SU-DHL-6 (cell line): ENCODE measurements around the gene NPC1.
"Not testable (repeated sequence)": the region's sequence is repeated elsewhere in the genome, so short reads cannot be mapped to it uniquely, and the experiment has no call there.

Experiments
- H2AFZ ChIP-seq: fragments of 200-600 bp; sonication (generic); 2 replicates; pipeline ENCODE4 v1.6.1; 2014; ENCODE audit warnings: low read depth, mild to moderate bottlenecking, moderate library complexity, mixed read lengths, antibody characterized with exemption, low read length; ENCODE audit not compliant: severe bottlenecking
- H3F3A ChIP-seq: fragments of 200-600 bp; shearing (Covaris generic); 2 replicates; pipeline ENCODE4 v1.6.0; 2016; ENCODE audit warnings: antibody characterized with exemption, mild to moderate bottlenecking; ENCODE audit not compliant: insufficient read depth
- H3K27ac ChIP-seq: fragments of 200-600 bp; sonication (generic); 2 replicates; pipeline ENCODE4 v1.5.1; 2016; ENCODE audit warnings: low read depth, mild to moderate bottlenecking, low read length, moderate library complexity, mixed read lengths
- H3K27me3 ChIP-seq: fragments of 200-600 bp; sonication (generic), shearing (Covaris generic); 2 replicates; pipeline ENCODE4 v1.6.0; 2014; ENCODE audit warnings: mild to moderate bottlenecking, low read length
- H3K36me3 ChIP-seq: fragments of 200-600 bp; sonication (generic); 2 replicates; pipeline ENCODE4 v1.6.1; 2014; ENCODE audit warnings: mild to moderate bottlenecking, low read length, mixed read lengths
- H3K4me2 ChIP-seq: fragments of 300-600, 200-600 bp; shearing (Covaris generic), sonication (generic); 2 replicates; pipeline ENCODE4 v1.6.0; 2014; ENCODE audit warnings: low read length, low read depth, mild to moderate bottlenecking; ENCODE audit not compliant: poor library complexity, severe bottlenecking
- H3K4me3 ChIP-seq: fragments of 200-600 bp; sonication (generic); 2 replicates; pipeline ENCODE4 v1.5.1; 2014; ENCODE audit warnings: antibody characterized with exemption, low read length, mild to moderate bottlenecking, mixed read lengths; ENCODE audit not compliant: insufficient read depth, poor library complexity, severe bottlenecking
- H3K79me2 ChIP-seq: fragments of 200-600 bp; sonication (generic); 2 replicates; pipeline ENCODE4 v1.6.1; 2014; ENCODE audit warnings: mild to moderate bottlenecking, low read length, moderate library complexity; ENCODE audit not compliant: insufficient read depth
- H3K9ac ChIP-seq: fragments of 200-600 bp; sonication (generic); 2 replicates; pipeline ENCODE4 v1.7.0; 2014; ENCODE audit warnings: mild to moderate bottlenecking, low read length
- H3K9me2 ChIP-seq: fragments of 200-600 bp; sonication (generic); replicated peaks from 2 replicates; pipeline ENCODE4 v1.6.1; 2014; ENCODE audit warnings: low read length; ENCODE audit not compliant: insufficient read depth
- H3K9me3 ChIP-seq: fragments of 200-600 bp; sonication (generic); 2 replicates; pipeline ENCODE4 v1.6.1; 2014; ENCODE audit warnings: low read length, mixed read lengths; ENCODE audit not compliant: insufficient read depth
- H4K20me1 ChIP-seq: fragments of 200-600 bp; sonication (generic); 2 replicates; pipeline ENCODE4 v1.6.1; 2014; ENCODE audit warnings: low read depth, mild to moderate bottlenecking, antibody characterized with exemption, low read length, moderate library complexity, mixed read lengths
- CTCF ChIP-seq: fragments of 200-600 bp; sonication (generic); IDR thresholded peaks from one replicate; pipeline ENCODE4 v1.5.1; 2017; ENCODE audit warnings: antibody characterized with exemption, mild to moderate bottlenecking, low read length, moderate library complexity; ENCODE audit not compliant: insufficient read depth, poor library complexity, severe bottlenecking
- EZH2phosphoT487 ChIP-seq: fragments of 200-600 bp; sonication (generic), shearing (Covaris generic); conservative IDR thresholded peaks from 2 replicates; pipeline ENCODE4 v1.6.1; 2018; ENCODE audit warnings: mild to moderate bottlenecking, antibody characterized with exemption, low read length, moderate library complexity, mixed read lengths

The NPC1 gene

GRCh38 chr18:23578891-23579653 lies 7.2 kb downstream of the NPC1 start:
- no peak overlapping the region for H3K27ac ChIP-seq

GRCh38 chr18:23578067-23578701 lies 8.1 kb downstream of the NPC1 start:
- Histone ChIP-seq H3F3A (no peaks in the 10 kb centered on the region), H3K4me2 (no peak overlapping the region), H3K4me3 (no peak overlapping the region), H3K9ac (no peak overlapping the region), H3K79me2 (peaks cover 47% of the 10 kb centered on the region), H3K9me2 (no peaks in the 10 kb centered on the region), H3K9me3 (no peaks in the 10 kb centered on the region), H3K36me3 (no peaks in the 10 kb centered on the region), H2AFZ (no peak overlapping the region), H3K27ac (no peak overlapping the region), H3K27me3 (no peaks in the 10 kb centered on the region), H4K20me1 (no peaks in the 10 kb centered on the region)
- TF ChIP-seq CTCF, result no peak
- no peak for TF ChIP-seq EZH2phosphoT487

More at GRCh38 chr18:23578891-23579653, 7.2 kb downstream of the NPC1 start:
- H3K4me2 ChIP-seq, result no peak overlapping the region
- H3K36me3 ChIP-seq, result no peaks in the 10 kb centered on the region
- H3K9me3 ChIP-seq, result no peaks in the 10 kb centered on the region
- TF ChIP-seq EZH2phosphoT487, result no peak
- no peak for TF ChIP-seq CTCF
- no peaks in the 10 kb centered on the region for H3F3A ChIP-seq
- H3K79me2 ChIP-seq, result peaks cover 54% of the 10 kb centered on the region
- H4K20me1 ChIP-seq, result no peaks in the 10 kb centered on the region
- H3K27me3 ChIP-seq, result no peaks in the 10 kb centered on the region
- no peak overlapping the region for H2AFZ ChIP-seq
- H3K9me2 ChIP-seq, result no peaks in the 10 kb centered on the region
- H3K9ac ChIP-seq, result no peak overlapping the region
- no peak overlapping the region for H3K4me3 ChIP-seq

- H3K4me2 ChIP-seq, H3K36me3 ChIP-seq, H3K27me3 ChIP-seq, H3K9ac ChIP-seq, H3F3A ChIP-seq, H3K9me3 ChIP-seq, H3K4me3 ChIP-seq, H3K27ac ChIP-seq, H3K9me2 ChIP-seq, H4K20me1 ChIP-seq, H2AFZ ChIP-seq: not testable (repeated sequence)
- H3K79me2 ChIP-seq, result peaks cover 43% of the 10 kb centered on the region
Measured at GRCh38 chr18:23577521-23577920, 8.8 kb downstream of the NPC1 start.

- Histone ChIP-seq H3K79me2 (peaks cover 23% of the 10 kb centered on the region), H3K4me2 (no peak overlapping the region), H3K4me3 (no peak overlapping the region), H3F3A (no peaks in the 10 kb centered on the region), H3K27ac (no peak overlapping the region), H2AFZ (no peak overlapping the region), H3K9ac (no peak overlapping the region), H4K20me1 (no peaks in the 10 kb centered on the region), H3K27me3 (no peaks in the 10 kb centered on the region), H3K9me3 (no peaks in the 10 kb centered on the region), H3K9me2 (no peaks in the 10 kb centered on the region), H3K36me3 (peaks cover 12% of the 10 kb centered on the region)
- TF ChIP-seq EZH2phosphoT487 (no peak), CTCF (no peak)
Measured at GRCh38 chr18:23575309-23575651, 11.0 kb downstream of the NPC1 start.
